H1 (cell line): Measurements from ENCODE around the gene NLGN4Y. TPM values are rescaled to one million over a fixed set of nuclear protein-coding genes. Genes with fewer than 3 reads are reported as not detected.

Source experiments
- CBX5 ChIP-seq: fragments of 300-800, 300-1000 bp; sonication (generic); IDR thresholded peaks from 2 replicates; pipeline ENCODE4 v1.7.1; 2016; ENCODE audit warnings: antibody characterized with exemption, low read length, low read depth
- GTF2F1 ChIP-seq: IDR thresholded peaks from 2 replicates; pipeline ENCODE4 v1.6.1; 2012; ENCODE audit warnings: low read depth, low read length, improper control_type of control experiment, borderline replicate concordance
- JUND ChIP-seq: IDR thresholded peaks from 2 replicates; pipeline ENCODE4 v1.6.1; 2011; ENCODE audit warnings: mild to moderate bottlenecking, improper control_type of control experiment, low read length
- SAP30 ChIP-seq: fragments of 300-600 bp; sonication (generic); IDR thresholded peaks from 2 replicates; pipeline ENCODE4 v1.7.1; 2012; ENCODE audit warnings: low read length, moderate library complexity, mild to moderate bottlenecking, inconsistent platforms; ENCODE audit not compliant: insufficient read depth, insufficient replicate concordance
- SP2 ChIP-seq: IDR thresholded peaks from 2 replicates; pipeline ENCODE4 v1.6.1; 2012; ENCODE audit warnings: mild to moderate bottlenecking, low read length, inconsistent platforms
- polyA plus RNA-seq, 7 experiments: library from polyadenylated mRNA; depleted of rRNA in 3 of 7; stranded (reverse) in 5 of 7; unstranded in 2 of 7; fragments of >200 nt in 5 of 7; fragments of 200-250 nt in 2 of 7; gene quantifications; 1 replicate in 5 of 7; 2 replicates in 1 of 7; 4 replicates in 1 of 7; pipeline versions ENCODE4 v1.2.1 to v1.2.3, GENCODE V29; 2011 to 2013; ENCODE audit warnings: missing spikeins in 2 of 7, mixed read lengths in 2 of 7
- total RNA-seq: library from RNA; stranded (reverse); fragmentation: NEBNext Ultra II Directional; extraction: Animal tissue kit (Norgen Biotek cat#: 25700); gene quantifications from 2 replicates; pipeline ENCODE4 v1.2.1, GENCODE V29; 2021

Gene NLGN4Y
- total and polyA plus RNA-seq, 2 of the 8 experiments (the other 6 are each of a cell fraction or from before 2014, with no cell fraction given) = 35.7 to 51.3 TPM

- no peak for TF ChIP-seq GTF2F1
- no peak for TF ChIP-seq CBX5
- TF ChIP-seq SP2 = no peak
- no peak for TF ChIP-seq SAP30
- no peak for TF ChIP-seq JUND
Observed at GRCh38 chrY:14818452-14818851, 294.1 kb downstream of the NLGN4Y start (continued).
